CD14-positive monocyte (primary cell): ENCODE data around the gene LFNG. TPM values are rescaled to one million over a fixed set of nuclear protein-coding genes. Genes with fewer than 3 reads are reported as not detected.

Experiments
- DNase-seq, 3 donors: peaks; one replicate each; pipeline ENCODE4 v3.0.0-alpha.2; 2011 to 2022
- H2AFZ ChIP-seq: 2 replicates; pipeline ENCODE4 v1.6.0; 2012; ENCODE audit warnings: mild to moderate bottlenecking, low read depth, low read length, inconsistent platforms; ENCODE audit not compliant: insufficient read depth, poor library complexity, severe bottlenecking
- H3K27ac ChIP-seq, 2 donors: 1 replicate in 1 of 2; 2 replicates in 1 of 2; pipeline ENCODE4 v1.5.1; 2012 to 2013; ENCODE audit warnings: low read length in 2 of 2, control low read depth in 1 of 2, inconsistent platforms in 1 of 2, low read depth in 1 of 2, mild to moderate bottlenecking in 1 of 2
- H3K27me3 ChIP-seq, 2 donors: one replicate each; pipeline versions ENCODE4 v1.6.0 to v1.6.1; 2011 to 2013; ENCODE audit warnings: low read length in 2 of 2; ENCODE audit not compliant: control insufficient read depth in 2 of 2, insufficient read depth in 2 of 2
- H3K36me3 ChIP-seq, 2 donors: replicated peaks in 1 of 2; 1 replicate in 1 of 2; 2 replicates in 1 of 2; pipeline versions ENCODE4 v1.5.1 to v1.6.1; 2012 to 2013; ENCODE audit warnings: low read length in 2 of 2, control low read depth in 1 of 2, inconsistent platforms in 1 of 2, mild to moderate bottlenecking in 1 of 2; ENCODE audit not compliant: insufficient read depth in 2 of 2, control insufficient read depth in 1 of 2
- H3K4me1 ChIP-seq, 2 donors: 1 replicate in 1 of 2; 2 replicates in 1 of 2; pipeline versions ENCODE4 v1.5.1 to v1.6.1; 2012 to 2013; ENCODE audit warnings: low read length in 2 of 2, control low read depth in 1 of 2, inconsistent platforms in 1 of 2, mild to moderate bottlenecking in 1 of 2, moderate library complexity in 1 of 2; ENCODE audit not compliant: insufficient read depth in 2 of 2, control insufficient read depth in 1 of 2
- H3K4me2 ChIP-seq: replicated peaks from 2 replicates; pipeline ENCODE3; 2012; ENCODE audit warnings: low read length, moderate library complexity, mild to moderate bottlenecking; ENCODE audit not compliant: poor library complexity, severe bottlenecking; ENCODE audit errors: extremely low read depth
- H3K4me3 ChIP-seq, 3 experiments: fragments of 200-600 bp in 1 of 3; sonication (generic) in 1 of 3; replicated peaks in 1 of 3; 1 replicate in 2 of 3; 2 replicates in 1 of 3; pipeline ENCODE4 v1.5.1; 2011 to 2013; ENCODE audit warnings: low read length in 3 of 3, mild to moderate bottlenecking in 3 of 3, control low read depth in 2 of 3, low read depth in 2 of 3, inconsistent platforms in 1 of 3, moderate library complexity in 1 of 3
- H3K79me2 ChIP-seq: 2 replicates; pipeline ENCODE4 v1.6.0; 2012; ENCODE audit warnings: mild to moderate bottlenecking, control low read depth, inconsistent platforms, low read length, moderate library complexity; ENCODE audit not compliant: insufficient read depth
- H3K9ac ChIP-seq: 2 replicates; pipeline ENCODE4 v1.6.0; 2017; ENCODE audit warnings: low read length, mild to moderate bottlenecking; ENCODE audit not compliant: insufficient read depth, poor library complexity, severe bottlenecking
- H3K9me3 ChIP-seq, 2 donors: replicated peaks in 1 of 2; 1 replicate in 1 of 2; 2 replicates in 1 of 2; pipeline versions ENCODE4 v1.5.1 to v1.6.1; 2012 to 2013; ENCODE audit warnings: low read length in 2 of 2, control low read depth in 1 of 2; ENCODE audit not compliant: control insufficient read depth in 1 of 2, insufficient read depth in 1 of 2
- H4K20me1 ChIP-seq: 2 replicates; pipeline ENCODE4 v1.6.0; 2012; ENCODE audit warnings: mild to moderate bottlenecking, low read length, control low read depth, moderate library complexity; ENCODE audit not compliant: insufficient read depth
- H3K27ac Mint-ChIP-seq, 7 donors: one replicate each; pipeline ENCODE4 v1.8.0; 2020; ENCODE audit warnings: mild to moderate bottlenecking in 7 of 7, mixed read lengths in 7 of 7, moderate library complexity in 6 of 7, inconsistent platforms in 2 of 7
- H3K27me3 Mint-ChIP-seq, 3 donors: one replicate each; pipeline ENCODE4 v1.8.0; 2021 to 2022; ENCODE audit warnings: low read depth in 3 of 3, mild to moderate bottlenecking in 3 of 3, mixed read lengths in 3 of 3, moderate library complexity in 3 of 3, inconsistent platforms in 1 of 3
- H3K36me3 Mint-ChIP-seq, 2 donors: one replicate each; pipeline ENCODE4 v1.8.0; 2020; ENCODE audit warnings: mixed read lengths in 2 of 2, inconsistent platforms in 1 of 2, mild to moderate bottlenecking in 1 of 2
- H3K4me1 Mint-ChIP-seq: one replicate; pipeline ENCODE4 v1.8.0; 2020; ENCODE audit warnings: mild to moderate bottlenecking, mixed read lengths
- H3K4me3 Mint-ChIP-seq, 2 donors: one replicate each; pipeline ENCODE4 v1.8.0; 2020; ENCODE audit warnings: mild to moderate bottlenecking in 2 of 2, mixed read lengths in 2 of 2, moderate library complexity in 1 of 2
- H3K9me3 Mint-ChIP-seq, 7 donors: one replicate each; pipeline ENCODE4 v1.8.0; 2020 to 2022; ENCODE audit warnings: mixed read lengths in 7 of 7, mild to moderate bottlenecking in 6 of 7, moderate library complexity in 6 of 7, inconsistent platforms in 2 of 7
- CTCF ChIP-seq: fragments of 200-600 bp; IDR thresholded peaks from one replicate; pipeline ENCODE4 v1.8.0; 2022; ENCODE audit warnings: antibody characterized with exemption, mild to moderate bottlenecking
- WGBS: methylation state at CpG from one replicate; pipeline ENCODE4 v1.1.5; 2013; ENCODE audit warnings: missing lambda C conversion rate; ENCODE audit not compliant: insufficient coverage; 5-methylcytosine and 5-hydroxymethylcytosine counted together
- intact Hi-C, 2 donors: fragments of 100-400 bp; cut with micrococcal nuclease; formaldehyde crosslinking; loops; one replicate each; pipeline versions ENCODE4 v1.15.0 to v1.15.1; 2023
- polyA plus RNA-seq, 3 donors: library from polyadenylated mRNA; depleted of rRNA in 1 of 3; unstranded in 2 of 3; stranded (reverse) in 1 of 3; fragments of 300-500 nt in 2 of 3; fragments of >200 nt in 1 of 3; fragmentation: Illumina TruSeq in 2 of 3; gene quantifications; 1 replicate in 2 of 3; 2 replicates in 1 of 3; pipeline ENCODE4 v1.2.3, GENCODE V29; 2012 to 2021

Gene LFNG
- polyA plus RNA-seq, 3 donors = 1.9 to 121 (median 2.2) TPM

GRCh38 chr7:2490181-2490651 is 29.4 kb upstream of the LFNG start:
- Histone ChIP-seq H3K27me3 (peaks cover 0 to 3% of the 10 kb centered on the region in 2 donors), H3K4me3 (no peak overlapping the region), H3K9ac (no peak overlapping the region), H2AFZ (no peak overlapping the region), H3K79me2 (no peaks in the 10 kb centered on the region), H3K9me3 (no peaks in the 10 kb centered on the region), H3K4me1 (peaks cover 0 to 5% of the 10 kb centered on the region in 2 donors), H3K27ac (no peak overlapping the region), H3K4me2 (no peak overlapping the region), H3K36me3 (no peaks in the 10 kb centered on the region), H4K20me1 (no peaks in the 10 kb centered on the region)
- H3K27ac Mint-ChIP-seq = no peak overlapping the region
- DNase-seq = no peak
- peaks cover 3 to 36% (median 6%) of the 10 kb centered on the region in 3 donors for H3K27me3 Mint-ChIP-seq
- peaks cover 0 to 6% (median 1%) of the 10 kb centered on the region in 7 donors for H3K9me3 Mint-ChIP-seq
- no peak for TF ChIP-seq CTCF
- H3K36me3 Mint-ChIP-seq = no peaks in the 10 kb centered on the region
- no peak overlapping the region for H3K4me3 Mint-ChIP-seq
- peaks cover 7% of the 10 kb centered on the region for H3K4me1 Mint-ChIP-seq
- intact Hi-C loops = no loop called here
- 92% methylated on average over 9 of the region's 13 CpGs for WGBS

GRCh38 chr7:2492038-2492437 is 27.5 kb upstream of the LFNG start:
- peak overlapping the region in 1 of 2 donors; percentile 66 for H3K4me3 Mint-ChIP-seq
- H3K4me1 ChIP-seq = peaks cover 0 to 5% of the 10 kb centered on the region in 2 donors
- no peak overlapping the region for H3K4me2 ChIP-seq
- H3K79me2 ChIP-seq = no peaks in the 10 kb centered on the region
- no peak for TF ChIP-seq CTCF
- no peak overlapping the region for H3K4me3 ChIP-seq
- H3K36me3 Mint-ChIP-seq = no peaks in the 10 kb centered on the region
- peaks cover 0 to 3% of the 10 kb centered on the region in 2 donors for H3K27me3 ChIP-seq
- H3K9me3 Mint-ChIP-seq = peaks cover 0 to 8% (median 2%) of the 10 kb centered on the region in 7 donors
- H4K20me1 ChIP-seq = no peaks in the 10 kb centered on the region
- H3K4me1 Mint-ChIP-seq = peaks cover 7% of the 10 kb centered on the region
- no peak for DNase-seq
- H3K27ac Mint-ChIP-seq = no peak overlapping the region
- H2AFZ ChIP-seq = no peak overlapping the region
- no peaks in the 10 kb centered on the region for H3K36me3 ChIP-seq
- no peak overlapping the region for H3K9ac ChIP-seq
- H3K27me3 Mint-ChIP-seq = peaks cover 6 to 43% (median 11%) of the 10 kb centered on the region in 3 donors
- WGBS = 100% methylated on average over 2 of the region's 2 CpGs
- H3K27ac ChIP-seq = no peak overlapping the region
- intact Hi-C loops = no loop called here
- no peaks in the 10 kb centered on the region for H3K9me3 ChIP-seq
